LoVo (cell line): ENCODE data around the gene CTNNA2.

Experiments used
- DNase-seq: peaks from one replicate; pipeline ENCODE4 v3.0.0-alpha.2; 2016; ENCODE audit warnings: low spot score

Gene CTNNA2

DNA sequence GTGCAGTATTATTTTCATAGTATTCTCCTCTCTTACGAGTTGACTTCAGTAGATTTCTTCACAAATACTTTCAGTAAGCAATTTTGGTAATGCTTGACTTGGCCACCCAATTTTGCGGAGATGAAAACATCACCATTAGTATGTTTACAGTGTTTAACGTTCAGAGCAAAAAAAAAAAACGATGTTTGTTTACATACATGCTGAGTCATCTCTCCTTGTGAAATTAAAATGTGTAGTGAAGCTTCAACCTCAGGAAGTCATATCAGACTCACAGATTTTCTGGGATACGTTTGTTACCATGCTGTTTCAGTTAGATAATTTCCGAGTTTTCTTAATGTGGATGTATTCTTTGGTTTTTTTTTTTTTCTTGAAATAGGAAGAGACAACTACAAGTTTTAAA, 100.1 kb downstream of the CTNNA2 start:
- DNase-seq, result no peak

DNA sequence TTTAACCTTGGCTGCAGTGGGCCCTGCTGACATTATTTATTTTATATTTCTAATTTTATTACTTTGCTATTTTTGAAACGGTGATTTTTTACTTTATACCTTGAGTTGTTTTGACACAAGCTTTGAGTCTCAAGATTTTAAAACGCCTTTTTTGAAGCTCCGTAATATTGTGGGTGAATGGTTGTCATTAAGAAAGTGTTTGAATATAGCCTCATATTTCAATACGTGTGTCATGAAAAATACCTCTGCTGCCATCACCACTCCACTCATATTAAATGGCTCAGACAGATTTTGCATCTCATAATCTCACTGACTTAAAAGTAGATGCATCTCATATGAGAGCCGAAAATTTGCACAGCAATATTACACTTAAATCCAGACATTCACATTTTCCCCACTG, 106.6 kb downstream of the CTNNA2 start:
- DNase-seq, result no peak

DNA sequence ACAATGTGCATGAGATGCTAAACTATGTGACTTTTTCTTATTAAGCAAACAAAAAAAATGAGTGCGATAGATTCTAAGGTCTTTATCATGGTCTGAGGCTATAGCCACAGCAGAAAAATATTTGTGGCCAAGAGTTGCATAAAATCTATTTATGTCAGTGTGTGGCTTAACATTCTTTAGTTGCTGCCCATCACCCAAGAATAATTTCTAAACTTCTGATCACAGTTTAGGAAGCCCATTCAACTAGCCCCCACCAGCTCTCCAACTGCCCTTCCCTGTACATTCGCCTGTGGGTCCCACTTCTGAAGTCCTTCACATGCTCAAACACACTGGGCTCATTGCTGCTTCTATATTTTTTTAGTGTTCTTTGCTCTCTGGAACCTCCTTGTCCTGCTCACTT, 107.1 kb downstream of the CTNNA2 start:
- DNase-seq, result no peak

DNA sequence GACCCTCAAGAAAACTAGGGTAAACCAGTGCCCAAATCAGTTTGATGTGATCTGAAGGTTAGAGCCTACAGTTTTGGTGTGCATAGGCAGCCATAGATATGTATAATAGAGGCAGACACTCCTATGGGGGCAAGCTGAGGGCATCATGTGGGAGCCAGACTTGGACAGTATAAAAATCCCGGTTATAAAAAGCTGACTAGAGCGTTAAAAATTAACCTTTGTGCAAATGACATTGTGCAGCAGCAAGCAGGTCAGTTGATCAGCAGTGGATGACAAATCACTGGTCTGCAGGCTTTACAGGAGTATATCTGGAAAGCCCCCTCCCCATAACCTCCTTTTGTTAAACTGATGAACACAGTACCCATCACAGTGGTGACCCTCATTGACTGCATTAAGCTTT, 107.8 kb downstream of the CTNNA2 start:
- DNase-seq, result no peak

DNA sequence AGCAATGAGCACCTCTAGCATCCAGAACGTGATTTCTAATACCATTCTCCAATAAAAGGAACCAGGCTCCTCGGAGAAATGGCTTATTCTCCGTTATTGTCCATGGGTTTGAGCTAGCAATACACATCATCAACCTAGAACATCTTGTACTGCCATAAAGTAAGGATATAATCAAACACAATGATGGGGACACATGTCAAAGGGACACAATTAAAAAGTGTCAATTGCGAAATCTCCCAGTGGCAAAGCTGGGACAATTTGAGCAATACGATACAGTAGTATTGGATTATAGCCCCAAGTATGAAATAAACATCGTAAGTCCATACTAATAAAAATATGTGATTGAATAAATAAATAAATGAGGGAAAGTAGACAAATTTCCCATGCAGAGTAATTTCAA, 108.4 kb downstream of the CTNNA2 start:
- DNase-seq, result no peak

DNA sequence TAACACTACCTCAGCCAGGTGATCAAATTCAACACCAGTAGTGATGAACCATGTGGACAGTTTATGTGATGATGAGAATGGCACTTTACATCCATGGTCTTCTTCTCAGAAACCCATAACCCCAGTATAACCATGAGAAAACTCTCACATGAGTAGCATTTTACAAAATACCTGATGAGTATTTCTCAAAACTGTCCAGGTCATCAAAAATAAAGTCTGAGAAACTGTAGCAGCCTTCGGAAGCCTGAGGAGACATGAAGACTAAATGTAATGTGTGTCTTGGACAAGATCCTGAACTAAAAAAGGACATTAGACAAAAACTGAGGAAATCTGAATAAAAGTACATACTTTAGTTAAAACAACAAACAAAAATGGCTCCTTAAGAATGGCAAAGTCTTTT, 108.9 kb downstream of the CTNNA2 start:
- no peak for DNase-seq

DNA sequence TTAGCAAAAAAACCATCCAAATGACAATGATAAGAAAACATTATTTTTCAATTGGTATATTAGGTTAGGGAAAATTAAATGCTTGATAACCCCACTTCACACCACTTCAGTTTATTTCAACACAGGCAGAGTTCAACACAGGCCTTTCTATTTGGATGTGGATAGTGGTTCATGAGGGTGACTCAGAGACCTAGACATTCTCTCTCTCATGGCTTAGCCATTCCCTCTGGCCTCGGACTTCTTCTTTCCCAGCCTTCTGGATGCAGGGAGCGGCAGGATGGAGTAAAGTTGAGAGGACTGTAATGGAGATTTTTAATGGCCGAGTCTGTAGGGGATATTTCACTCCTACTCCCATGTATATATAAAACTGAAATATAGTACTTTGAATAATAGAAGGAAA, 109.7 kb downstream of the CTNNA2 start:
- no peak for DNase-seq

DNA sequence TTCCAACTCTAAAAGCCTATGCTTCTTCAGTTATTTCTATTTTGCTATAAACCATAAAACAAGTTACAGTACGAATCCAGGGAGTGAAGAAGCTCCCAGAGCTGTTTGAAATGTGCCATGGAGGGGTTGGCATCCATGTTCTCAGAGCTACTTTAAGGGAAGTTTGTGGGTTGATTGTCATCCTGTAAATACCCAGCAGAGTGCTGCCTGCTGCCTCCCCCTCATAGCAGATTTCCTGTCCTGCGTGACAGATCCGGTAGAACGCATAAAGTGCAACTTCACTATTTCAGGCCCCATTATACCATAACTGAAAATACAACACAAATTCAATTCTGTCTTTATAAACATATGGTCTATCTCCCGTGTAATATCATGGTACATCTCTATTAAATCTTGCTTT, 114.4 kb downstream of the CTNNA2 start:
- no peak for DNase-seq

DNA sequence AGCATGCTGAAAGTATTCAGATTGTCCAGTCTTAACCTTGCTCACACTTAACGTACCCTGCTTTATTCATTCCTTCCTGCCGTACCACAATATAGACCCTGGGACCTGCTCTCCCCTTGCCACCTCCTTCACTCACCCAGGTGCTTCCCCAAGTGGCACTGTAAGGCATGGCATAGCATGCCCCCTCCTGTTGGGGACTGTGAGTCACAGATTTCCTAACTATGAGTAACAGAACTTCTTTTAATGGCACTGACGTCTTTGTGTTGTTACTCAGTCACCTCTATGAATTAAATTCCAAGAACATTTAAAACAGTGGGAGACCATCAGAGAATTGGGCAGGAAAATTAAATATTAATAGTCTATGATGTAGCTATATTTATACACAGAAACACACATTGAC, 117.2 kb downstream of the CTNNA2 start:
- no peak for DNase-seq

DNA sequence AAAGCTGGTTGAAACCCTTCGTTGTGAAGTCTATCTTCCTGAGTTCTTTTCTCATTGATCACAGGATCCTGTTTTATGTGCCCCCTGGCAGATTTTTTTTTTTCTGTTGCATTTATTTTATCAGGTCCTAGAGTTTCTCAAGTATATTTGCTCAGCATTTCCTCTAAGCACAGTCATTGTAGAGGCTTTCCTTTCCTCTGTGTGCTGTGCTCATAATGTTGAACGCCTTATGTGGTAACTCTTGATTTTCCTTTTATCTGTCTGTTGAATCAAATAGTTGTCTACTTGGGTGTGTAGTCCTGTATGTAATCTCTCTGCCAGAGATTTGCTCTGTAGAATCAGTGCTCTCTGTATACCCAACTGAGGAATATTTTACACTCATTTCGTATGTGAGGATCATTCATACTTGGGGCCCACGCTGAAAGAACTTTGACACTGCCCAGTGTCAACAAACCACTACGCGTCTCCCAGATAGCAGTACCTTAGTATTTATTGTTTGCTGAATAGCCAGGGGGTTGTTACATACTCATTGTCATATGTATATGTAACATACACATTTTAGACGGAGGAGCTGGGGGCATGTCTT, 118.2 kb downstream of the CTNNA2 start:
- DNase-seq, result no peak

DNA sequence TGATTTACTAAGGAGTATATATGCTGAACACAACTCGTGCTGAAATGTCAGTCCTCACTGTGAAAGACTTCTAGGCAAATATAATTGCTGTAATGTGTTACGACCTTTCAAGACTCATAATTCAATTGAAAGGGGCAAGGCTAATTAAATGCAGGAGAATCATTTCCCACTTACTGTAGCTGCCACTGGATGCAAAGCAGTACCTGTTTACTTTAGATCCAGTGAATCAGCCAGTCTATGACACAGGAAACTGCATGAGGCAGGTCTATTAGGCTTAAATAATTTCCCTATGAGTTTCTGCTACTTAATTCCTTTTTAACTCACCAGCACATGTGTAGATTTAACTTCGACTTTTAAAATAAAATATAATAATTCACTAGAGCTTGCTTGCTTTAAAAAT, 125.6 kb downstream of the CTNNA2 start:
- DNase-seq, result no peak

DNA sequence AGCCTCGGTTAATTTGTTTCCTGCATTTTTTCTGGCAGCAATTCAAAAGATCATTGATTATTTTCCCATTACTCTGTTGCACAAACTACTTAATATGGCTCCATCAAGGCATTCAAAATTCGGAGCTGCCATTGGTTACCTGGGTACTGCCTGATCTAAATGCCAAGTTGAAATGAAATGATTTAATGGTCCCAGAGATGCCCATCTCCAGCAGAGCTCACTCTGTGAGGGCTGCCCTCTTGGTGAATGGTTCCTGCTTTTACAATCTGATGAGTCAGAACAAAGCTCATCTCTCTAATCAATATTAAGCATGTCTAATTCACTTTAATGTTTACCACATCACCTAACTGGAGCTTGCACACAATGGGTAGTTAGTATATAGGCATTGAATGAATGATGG, 126.1 kb downstream of the CTNNA2 start:
- DNase-seq, result no peak

DNA sequence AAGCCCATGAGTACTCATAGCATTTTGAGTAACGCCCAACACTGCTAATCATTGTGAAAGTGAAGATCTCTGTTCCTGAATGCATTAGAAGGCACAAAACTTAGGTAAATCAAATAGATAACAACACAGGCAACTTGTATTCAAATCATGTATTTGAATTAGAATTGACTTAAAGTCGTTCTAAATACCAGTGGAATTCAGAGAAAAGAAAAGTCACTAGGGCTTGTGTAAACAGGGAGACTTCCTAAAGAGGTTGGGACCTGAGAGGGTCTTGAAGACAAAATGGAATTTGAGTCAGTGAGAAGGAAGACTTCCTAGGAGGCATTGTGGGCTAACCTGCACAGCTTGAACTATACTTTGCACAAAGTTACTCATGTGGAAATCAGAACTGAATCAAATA, 127.2 kb downstream of the CTNNA2 start:
- no peak for DNase-seq

DNA sequence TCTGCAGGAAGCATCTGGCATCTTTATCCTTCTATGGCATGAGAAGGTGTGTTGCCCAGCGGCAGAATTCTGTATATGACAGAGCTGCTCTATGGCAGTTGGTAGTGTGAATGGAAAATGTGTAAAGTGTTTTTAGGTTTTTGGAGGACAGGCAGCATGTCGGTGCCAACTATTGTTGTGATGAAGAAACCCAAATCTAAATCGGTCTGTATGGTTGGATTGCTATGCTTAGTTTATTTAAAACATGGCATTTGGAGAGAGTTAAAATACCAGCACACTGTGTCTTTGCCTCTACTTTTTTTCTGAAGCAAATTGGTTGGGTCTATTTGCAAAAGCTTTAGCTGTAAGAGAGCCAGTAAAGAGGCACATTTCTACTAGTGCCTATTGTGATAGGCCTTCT, 136.7 kb downstream of the CTNNA2 start:
- no peak for DNase-seq

DNA sequence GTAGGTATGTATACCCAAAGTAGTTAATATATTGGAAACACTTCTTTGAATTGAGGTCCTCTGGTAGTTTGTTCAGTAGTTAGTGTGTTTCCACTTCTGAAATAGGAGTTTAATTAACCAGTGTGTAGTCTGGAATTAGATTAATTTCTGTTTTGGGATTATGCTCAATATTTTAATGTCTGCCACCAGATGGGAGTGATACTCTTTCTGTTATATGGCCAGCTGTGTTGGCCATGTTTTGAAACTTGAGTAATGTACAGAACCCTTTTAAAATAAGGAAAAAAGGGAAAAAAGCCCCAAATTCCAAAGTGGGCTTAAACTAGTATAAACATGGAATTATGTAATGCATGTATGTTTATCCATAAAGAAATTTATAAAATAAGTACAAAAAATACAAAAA, 147.7 kb downstream of the CTNNA2 start:
- no peak for DNase-seq

DNA sequence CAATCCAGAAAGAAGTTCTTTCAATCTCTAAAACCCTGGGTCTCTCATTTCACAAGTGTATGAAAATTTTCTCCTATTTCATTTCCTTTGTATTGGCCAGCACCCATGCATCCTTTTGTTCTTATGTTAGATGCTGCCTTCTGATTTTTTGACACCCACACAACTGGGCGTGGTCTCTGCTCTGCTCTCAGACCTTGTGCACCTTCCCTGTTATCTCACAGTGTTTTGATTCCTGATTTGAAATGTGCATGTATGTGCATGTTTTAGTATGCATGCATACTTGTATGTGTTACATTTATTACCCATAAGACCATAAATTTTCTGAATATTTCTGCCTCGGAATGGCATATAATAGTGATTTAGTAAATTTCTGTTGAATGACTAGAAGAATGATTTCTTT, 152.2 kb downstream of the CTNNA2 start:
- DNase-seq, result no peak

DNA sequence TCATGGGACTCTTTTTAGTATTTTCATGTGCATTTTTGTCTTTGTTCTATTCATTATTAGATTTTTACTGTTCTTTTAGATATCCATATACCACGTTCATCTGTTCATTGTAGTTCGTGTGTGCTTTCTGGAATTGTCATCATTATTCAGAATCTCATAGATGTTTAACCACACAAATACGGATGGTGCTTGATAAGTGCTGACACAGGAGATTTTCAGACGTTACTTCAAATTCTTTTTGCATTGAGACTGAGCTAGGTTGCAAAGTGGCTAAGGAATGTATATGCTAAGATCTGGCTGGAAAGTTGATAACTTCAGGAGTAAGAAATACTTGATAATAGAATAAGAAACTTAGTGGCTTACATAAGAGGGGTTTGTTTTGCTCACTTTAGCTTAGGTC, 153.6 kb downstream of the CTNNA2 start:
- no peak for DNase-seq

DNA sequence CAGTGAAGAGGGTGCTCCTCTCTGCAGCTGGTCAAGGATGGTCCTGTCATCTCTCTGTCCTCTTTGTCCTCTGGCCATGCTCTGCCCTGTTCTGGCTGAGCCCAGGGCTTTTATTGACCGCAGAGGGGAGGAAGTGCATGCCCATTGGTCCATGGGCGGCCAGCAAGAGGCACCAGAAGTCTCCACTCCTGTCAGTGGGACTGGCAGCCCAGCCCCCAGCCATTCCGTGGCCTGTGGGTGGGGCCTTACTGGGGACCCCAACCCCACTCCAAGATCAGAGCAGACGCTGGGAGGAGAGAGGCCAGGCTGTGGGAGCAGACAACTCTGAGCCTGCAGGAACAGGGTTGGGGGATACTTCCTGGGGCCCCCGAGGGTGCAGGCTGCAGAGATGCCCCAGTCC, 156.9 kb downstream of the CTNNA2 start:
- no peak for DNase-seq

DNA sequence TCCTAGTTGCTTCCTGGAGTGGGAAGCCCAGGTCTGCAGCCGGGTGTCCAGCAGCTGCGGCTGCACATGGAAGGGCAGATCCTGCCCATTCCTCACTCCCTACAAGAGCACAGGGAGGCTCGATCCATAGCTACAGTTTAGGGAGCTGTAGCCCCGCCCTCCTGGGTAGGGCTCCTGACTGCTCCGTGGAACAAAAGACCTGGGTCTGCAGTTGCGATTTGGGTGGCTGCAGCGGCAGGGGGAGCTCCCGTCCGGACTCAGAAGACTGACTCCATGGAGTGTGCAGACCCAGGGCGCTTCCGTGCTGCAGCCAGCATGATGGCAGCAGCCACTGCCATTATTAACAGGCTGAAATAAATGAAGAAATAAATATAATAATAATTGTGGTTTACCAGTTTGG, 157.3 kb downstream of the CTNNA2 start:
- DNase-seq, result no peak

DNA sequence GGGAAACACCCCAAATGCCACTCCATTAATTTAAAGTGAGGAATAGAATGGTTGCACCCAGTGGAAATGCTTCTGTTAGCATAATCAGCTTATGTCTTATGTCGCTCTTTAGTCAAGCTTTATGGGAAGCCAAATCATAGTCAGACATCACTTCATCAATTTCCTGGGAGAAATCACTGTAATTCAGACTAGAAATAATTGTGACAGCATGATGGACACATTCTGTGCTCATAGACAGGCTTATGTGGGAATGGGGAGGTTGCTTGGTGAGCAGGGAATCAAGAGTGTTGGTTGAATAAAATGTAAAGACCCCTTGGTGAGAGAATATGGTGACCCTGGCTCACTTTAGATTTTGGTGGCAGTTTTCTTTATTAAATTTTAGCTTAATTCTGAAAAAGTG, 174.0 kb downstream of the CTNNA2 start:
- DNase-seq, result no peak

DNA sequence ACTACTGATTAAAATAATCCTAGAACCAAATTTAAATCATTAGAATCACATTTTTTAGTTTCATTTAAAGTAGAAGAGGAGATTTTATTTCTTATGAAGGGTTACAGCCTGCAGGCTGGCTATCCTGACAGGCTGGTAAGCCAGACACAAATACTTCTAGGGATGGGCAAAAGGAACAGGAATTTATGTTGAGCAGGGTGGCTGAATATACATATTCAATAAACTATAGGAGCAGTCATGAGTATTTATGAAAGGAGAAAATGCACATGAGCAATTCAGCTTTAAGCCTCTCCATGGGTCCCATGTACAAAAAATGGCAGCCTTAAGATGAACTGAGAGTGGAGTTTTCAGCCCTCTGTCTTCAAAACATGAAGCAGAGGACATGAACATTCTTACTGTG, 182.4 kb downstream of the CTNNA2 start:
- DNase-seq, result no peak

DNA sequence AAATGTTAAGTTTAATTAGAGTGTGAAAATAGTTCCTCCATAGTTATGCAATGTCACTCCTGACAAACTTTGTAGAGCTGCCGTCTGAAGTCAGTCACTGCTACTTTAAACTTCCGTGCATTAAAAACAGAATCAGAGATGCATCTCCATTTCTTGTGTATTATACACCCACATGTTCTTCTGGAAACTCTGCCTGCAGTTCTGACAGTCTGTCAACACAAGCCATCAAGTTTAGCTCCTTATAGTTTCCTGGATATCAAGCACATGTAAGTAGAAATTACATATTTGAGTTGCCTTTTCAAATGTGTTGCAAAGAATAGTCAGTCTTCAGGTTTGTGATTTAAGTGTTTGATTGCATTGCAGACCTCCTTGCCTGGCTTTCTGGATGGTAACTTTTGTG, 184.3 kb downstream of the CTNNA2 start:
- DNase-seq, result no peak

DNA sequence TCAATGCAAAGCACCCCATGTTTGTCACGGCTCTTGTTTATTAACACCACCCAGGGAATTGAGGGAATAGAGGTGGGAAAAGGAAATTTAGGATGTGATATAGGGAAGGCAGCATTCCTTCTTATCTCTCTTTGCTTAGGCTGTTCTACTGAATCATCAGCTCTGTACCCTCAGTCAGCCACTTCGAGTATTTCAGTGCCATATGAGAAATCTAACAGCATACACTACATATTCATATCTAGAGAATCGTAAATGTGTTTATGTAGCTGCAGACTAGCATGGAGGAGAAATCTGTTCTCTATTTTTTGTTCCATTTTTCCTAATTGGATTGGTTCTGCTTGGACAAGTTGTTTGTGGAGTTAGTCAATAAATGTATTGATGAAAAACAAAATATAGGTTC, 187.8 kb downstream of the CTNNA2 start:
- no peak for DNase-seq

DNA sequence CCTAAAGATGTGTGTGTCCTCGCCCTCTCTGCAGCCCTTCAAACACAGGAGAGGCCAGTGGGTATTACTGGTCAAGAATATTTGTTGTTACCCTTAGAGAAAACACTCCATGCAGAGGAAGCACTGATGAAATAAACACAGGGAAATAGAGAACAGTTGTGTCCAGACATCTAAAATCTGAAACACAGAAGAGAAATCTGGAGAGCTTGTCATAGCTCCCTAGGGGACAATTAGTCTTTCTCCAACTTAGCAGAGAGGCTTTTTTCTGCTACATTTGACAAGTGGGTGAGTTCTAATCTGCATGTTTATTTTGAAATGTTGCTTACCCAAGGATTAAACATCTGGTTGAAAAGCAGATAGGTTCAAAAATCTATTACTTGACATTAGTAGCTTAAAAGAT, 190.1 kb downstream of the CTNNA2 start:
- no peak for DNase-seq

DNA sequence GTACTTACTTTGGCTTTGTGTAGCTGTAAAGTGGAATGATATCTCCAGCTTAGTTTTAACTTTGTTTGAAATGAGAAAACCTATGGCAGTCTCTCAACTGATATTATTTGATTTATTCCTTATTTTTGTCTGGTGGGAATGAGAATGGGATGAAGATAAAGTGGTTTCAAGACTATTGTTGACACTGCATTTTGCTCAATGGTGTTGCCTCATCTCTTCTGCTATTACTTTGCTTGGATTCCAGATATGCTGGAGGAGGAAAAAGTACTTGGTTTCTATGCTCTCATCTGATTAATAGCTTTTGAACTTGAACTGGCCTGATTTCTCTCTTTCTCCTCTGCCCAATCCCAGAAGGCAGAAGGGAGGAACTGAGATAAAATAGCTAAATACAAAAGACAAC, 198.2 kb downstream of the CTNNA2 start:
- DNase-seq, result no peak
